Testis (tissue), 3 donors: ENCODE results near the gene CASP7. TPM values are rescaled to one million over a fixed set of nuclear protein-coding genes. Genes with fewer than 3 reads are reported as not detected.

Experiments
- DNase-seq: peaks from one replicate; pipeline ENCODE4 v3.0.0-alpha.2; 2019
- H3K27ac ChIP-seq, 2 donors: fragments of 200-600 bp; sonication (generic); one replicate each; pipeline ENCODE4 v1.5.1; 2019
- H3K27me3 ChIP-seq: fragments of 200-600 bp; sonication (generic); one replicate; pipeline ENCODE4 v1.5.1; 2019
- H3K36me3 ChIP-seq: fragments of 200-600 bp; sonication (generic); one replicate; pipeline ENCODE4 v1.5.1; 2017; ENCODE audit warnings: low read depth; ENCODE audit errors: missing control alignments
- H3K4me1 ChIP-seq: fragments of 200-600 bp; sonication (generic); one replicate; pipeline ENCODE4 v1.5.1; 2019
- H3K4me3 ChIP-seq, 2 donors: fragments of 200-600 bp; sonication (generic); one replicate each; pipeline ENCODE4 v1.5.1; 2017 to 2019
- H3K9me3 ChIP-seq: fragments of 200-600 bp; sonication (generic); one replicate; pipeline ENCODE4 v1.5.1; 2017
- POLR2A ChIP-seq: fragments of 450-650 bp; IDR thresholded peaks from one replicate; pipeline ENCODE4 v1.6.1; 2017; ENCODE audit warnings: antibody characterized with exemption, mild to moderate bottlenecking, moderate library complexity
- WGBS, 2 donors: methylation state at CpG; one replicate each; pipeline ENCODE4 v1.1.5; 2018; 5-methylcytosine and 5-hydroxymethylcytosine counted together
- intact Hi-C: fragments of 100-400 bp; cut with DNase I; formaldehyde crosslinking; loops from one replicate; pipeline ENCODE4 v1.15.1; 2023; ENCODE audit warnings: low total_unique reads
- polyA plus RNA-seq: library from polyadenylated mRNA; stranded (reverse); fragments of 350-450 nt; fragmentation: Illumina TruSeq; extraction: RNeasy Lipid Tissue Mini Kit (QIAGEN cat#74804); gene quantifications from one replicate; pipeline ENCODE4 v1.2.3, GENCODE V29; 2014; ENCODE audit warnings: low read depth, low replicate concordance; ENCODE audit not compliant: insufficient read depth
- total RNA-seq, 2 donors: library from RNA; depleted of rRNA; stranded (reverse); fragments of >200 nt; gene quantifications; one replicate each; pipeline ENCODE4 v1.2.3, GENCODE V29; 2016
- TF ChIP-seq, protein P1 (sequence below), 3 experiments: fragments of 450-650 bp in 2 of 3; fragments of 200-600 bp in 1 of 3; sonication (generic) in 1 of 3; IDR thresholded peaks; one replicate each; pipeline ENCODE4 v1.5.1; 2016 to 2019; ENCODE audit warnings: antibody characterized with exemption in 3 of 3, mild to moderate bottlenecking in 2 of 3, moderate library complexity in 1 of 3

The CASP7 gene
- total and polyA plus RNA-seq, 3 donors from 2014 or later, result 7.5 to 12.7 (median 11.8) TPM

DNA sequence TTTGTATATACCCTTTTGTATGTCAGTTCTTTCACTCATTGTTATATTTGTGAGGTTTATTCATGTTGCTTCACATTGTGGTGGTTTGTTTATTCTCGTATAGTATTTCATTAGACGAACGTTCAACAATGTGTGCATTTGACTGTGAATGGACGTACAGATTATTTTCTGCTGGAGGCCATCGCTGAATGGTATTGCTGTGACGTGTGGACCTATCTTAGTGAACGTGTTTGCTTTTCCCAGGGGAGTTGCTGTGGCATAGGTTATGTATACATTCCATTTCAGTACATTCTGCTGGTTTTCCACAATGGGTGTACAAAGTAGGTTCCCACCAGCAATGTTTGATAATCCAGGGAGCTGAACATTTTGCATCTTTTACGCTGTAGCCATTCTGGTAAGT, 40.7 kb downstream of the CASP7 start:
- no peak for DNase-seq

DNA sequence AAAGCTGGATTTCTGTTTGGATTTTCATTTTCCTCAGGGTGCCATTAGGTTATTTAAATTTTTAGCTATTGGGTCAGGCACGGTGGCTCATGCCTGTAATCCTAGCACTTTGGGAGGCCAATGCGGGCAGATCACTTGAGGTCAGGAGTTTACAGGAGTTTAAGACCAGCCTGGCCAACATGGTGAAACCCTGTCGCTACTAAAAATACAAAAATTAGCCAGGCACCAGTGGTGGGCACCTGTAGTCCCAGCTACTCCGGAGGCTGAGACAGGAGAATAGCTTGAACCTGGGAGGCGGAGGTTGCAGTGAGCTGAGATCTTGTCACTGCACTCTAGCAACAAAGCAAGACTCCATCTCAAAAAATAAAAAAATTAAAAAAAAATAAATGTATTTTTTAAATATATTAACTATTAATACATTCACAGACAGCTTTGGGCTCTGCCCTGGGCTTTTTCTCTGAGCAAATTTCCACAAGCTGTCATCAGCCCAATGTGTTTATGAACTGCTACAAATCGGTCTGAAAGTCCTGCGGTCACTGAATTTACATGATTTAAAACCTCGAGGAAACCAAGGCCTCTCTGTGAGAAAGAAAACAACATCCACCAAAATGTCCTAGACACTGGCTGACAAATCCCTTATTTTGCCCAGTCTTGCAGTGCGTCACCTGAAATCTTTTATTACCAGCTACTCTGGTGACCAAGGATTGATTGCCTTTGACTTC, 52.6 kb downstream of the CASP7 start:
- intact Hi-C loops, result no loop called here
- no peak for DNase-seq
- no peak overlapping the region for H3K4me3 ChIP-seq
- H3K27ac ChIP-seq, result no peak overlapping the region
- H3K9me3 ChIP-seq, result no peaks in the 10 kb centered on the region
- H3K36me3 ChIP-seq, result no peaks in the 10 kb centered on the region
- no peaks in the 10 kb centered on the region for H3K4me1 ChIP-seq
- WGBS, 2 donors, result 91 to 93% methylated on average over 9 of the region's 9 CpGs
- H3K27me3 ChIP-seq, result no peaks in the 10 kb centered on the region
- TF ChIP-seq, protein P1, sequence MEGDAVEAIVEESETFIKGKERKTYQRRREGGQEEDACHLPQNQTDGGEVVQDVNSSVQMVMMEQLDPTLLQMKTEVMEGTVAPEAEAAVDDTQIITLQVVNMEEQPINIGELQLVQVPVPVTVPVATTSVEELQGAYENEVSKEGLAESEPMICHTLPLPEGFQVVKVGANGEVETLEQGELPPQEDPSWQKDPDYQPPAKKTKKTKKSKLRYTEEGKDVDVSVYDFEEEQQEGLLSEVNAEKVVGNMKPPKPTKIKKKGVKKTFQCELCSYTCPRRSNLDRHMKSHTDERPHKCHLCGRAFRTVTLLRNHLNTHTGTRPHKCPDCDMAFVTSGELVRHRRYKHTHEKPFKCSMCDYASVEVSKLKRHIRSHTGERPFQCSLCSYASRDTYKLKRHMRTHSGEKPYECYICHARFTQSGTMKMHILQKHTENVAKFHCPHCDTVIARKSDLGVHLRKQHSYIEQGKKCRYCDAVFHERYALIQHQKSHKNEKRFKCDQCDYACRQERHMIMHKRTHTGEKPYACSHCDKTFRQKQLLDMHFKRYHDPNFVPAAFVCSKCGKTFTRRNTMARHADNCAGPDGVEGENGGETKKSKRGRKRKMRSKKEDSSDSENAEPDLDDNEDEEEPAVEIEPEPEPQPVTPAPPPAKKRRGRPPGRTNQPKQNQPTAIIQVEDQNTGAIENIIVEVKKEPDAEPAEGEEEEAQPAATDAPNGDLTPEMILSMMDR (IDR thresholded peaks at IDR 0.05), result no peak
- TF ChIP-seq POLR2A, result no peak

More for the DNA sequence above, 40.7 kb downstream of the CASP7 start:
- H3K4me3 ChIP-seq, result no peak overlapping the region
- no peaks in the 10 kb centered on the region for H3K9me3 ChIP-seq
- no peak overlapping the region for H3K27ac ChIP-seq
- no peak for TF ChIP-seq POLR2A
- TF ChIP-seq, protein P1 (IDR thresholded peaks at IDR 0.05), result no peak
- no peaks in the 10 kb centered on the region for H3K36me3 ChIP-seq
- 90 to 94% methylated on average over 8 of the region's 8 CpGs for WGBS, 2 donors
- no peaks in the 10 kb centered on the region for H3K27me3 ChIP-seq
- H3K4me1 ChIP-seq, result no peaks in the 10 kb centered on the region
- intact Hi-C loops, result no loop called here

DNA sequence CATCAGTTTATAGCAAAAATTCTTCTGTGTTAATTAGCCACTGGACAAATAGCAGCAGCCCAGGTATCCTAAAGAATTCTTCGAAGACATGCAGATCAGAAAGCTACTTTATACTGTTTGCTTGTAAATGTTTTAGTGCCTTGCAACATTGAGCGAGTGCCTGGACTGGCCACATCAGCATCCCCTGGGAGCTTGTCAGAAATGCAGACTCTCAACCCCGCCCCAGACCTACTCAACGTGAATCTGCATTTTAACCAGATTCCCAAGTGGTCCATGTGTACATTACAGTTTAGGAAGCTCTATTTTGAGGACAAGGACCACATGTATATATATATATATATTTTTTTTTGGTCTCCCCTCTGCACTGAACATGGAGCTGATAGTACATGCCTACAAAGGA, 53.3 kb downstream of the CASP7 start:
- 77 to 82% methylated on average over 4 of the region's 4 CpGs for WGBS, 2 donors
- no peak overlapping the region for H3K27ac ChIP-seq
- intact Hi-C loops, result no loop called here

DNA sequence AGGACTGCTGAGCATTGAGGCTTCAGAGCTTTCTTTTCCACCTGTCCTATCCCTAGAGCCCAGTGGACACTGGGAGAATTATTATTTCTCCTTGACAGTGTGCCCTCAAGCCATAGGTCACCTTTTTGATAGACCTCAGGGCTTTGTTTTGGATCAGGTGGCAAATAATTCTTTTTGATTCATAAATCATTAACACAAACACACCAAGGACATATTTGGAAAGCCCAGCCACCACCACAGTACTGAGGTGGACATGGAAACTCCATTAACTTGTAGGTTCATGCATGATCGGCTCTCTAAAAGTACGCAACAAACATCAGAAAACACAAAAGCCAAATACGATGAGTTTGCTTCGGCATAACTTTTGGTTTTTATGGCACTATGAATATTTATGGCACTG, 53.9 kb downstream of the CASP7 start:
- 79 to 91% methylated on average over 4 of the region's 4 CpGs for WGBS, 2 donors
- H3K27me3 ChIP-seq, result no peaks in the 10 kb centered on the region

More for the DNA sequence above, 53.3 kb downstream of the CASP7 start:
- Histone ChIP-seq H3K27me3 (no peaks in the 10 kb centered on the region), H3K36me3 (no peaks in the 10 kb centered on the region), H3K4me1 (no peaks in the 10 kb centered on the region), H3K9me3 (no peaks in the 10 kb centered on the region), H3K4me3 (no peak overlapping the region)
- TF ChIP-seq POLR2A, result no peak
- TF ChIP-seq, protein P1 (IDR thresholded peaks at IDR 0.05), result no peak
- no peak for DNase-seq

More for the DNA sequence above, 53.9 kb downstream of the CASP7 start:
- no peak for DNase-seq
- Histone ChIP-seq H3K4me1 (no peaks in the 10 kb centered on the region), H3K36me3 (no peaks in the 10 kb centered on the region), H3K9me3 (no peaks in the 10 kb centered on the region), H3K27ac (no peak overlapping the region), H3K4me3 (no peak overlapping the region)
- TF ChIP-seq POLR2A, result no peak
- TF ChIP-seq, protein P1 (IDR thresholded peaks at IDR 0.05), result no peak
- intact Hi-C loops, result no loop called here
